Measurements from ENCODE around the gene SERPINB10. TPM values are rescaled to one million over a fixed set of nuclear protein-coding genes. Genes with fewer than 3 reads are reported as not detected.

Gene SERPINB10
- total RNA-seq, 2 experiments from 2014 or later: not detected

GRCh38 chr18:63962137-63962536 lies 54.4 kb downstream of the SERPINB10 start:
- ChIA-PET CTCF (no interaction called here), POLR2A (no interaction called here)
- no peak overlapping the region for H3K27ac Mint-ChIP-seq
- Histone ChIP-seq H3K36me3 (ENCODE audit: insufficient read depth, low read length) (no peaks in the 10 kb centered on the region), H3K27me3 (ENCODE audit: control insufficient read depth in 1 of 2, insufficient read depth in 2 of 2, low read length in 2 of 2) (no peaks in the 10 kb centered on the region), H3K9me3 (ENCODE audit: control insufficient read depth in 1 of 2, insufficient read depth in 1 of 2, low read length in 2 of 2) (no peaks in the 10 kb centered on the region), H3K4me3 (ENCODE audit: low read length) (no peak overlapping the region), H3K4me1 (ENCODE audit: insufficient read depth, low read length) (no peaks in the 10 kb centered on the region), H3K27ac (ENCODE audit: low read depth in 1 of 2, low read length in 2 of 2) (no peak overlapping the region)
- H3K9me3 Mint-ChIP-seq: no peaks in the 10 kb centered on the region
- DNase-seq (no peak), ATAC-seq (ENCODE audit: poor library complexity) (no peak)
- H3K4me1 Mint-ChIP-seq (ENCODE audit: low read depth): no peaks in the 10 kb centered on the region
- TF ChIP-seq, protein P1, sequence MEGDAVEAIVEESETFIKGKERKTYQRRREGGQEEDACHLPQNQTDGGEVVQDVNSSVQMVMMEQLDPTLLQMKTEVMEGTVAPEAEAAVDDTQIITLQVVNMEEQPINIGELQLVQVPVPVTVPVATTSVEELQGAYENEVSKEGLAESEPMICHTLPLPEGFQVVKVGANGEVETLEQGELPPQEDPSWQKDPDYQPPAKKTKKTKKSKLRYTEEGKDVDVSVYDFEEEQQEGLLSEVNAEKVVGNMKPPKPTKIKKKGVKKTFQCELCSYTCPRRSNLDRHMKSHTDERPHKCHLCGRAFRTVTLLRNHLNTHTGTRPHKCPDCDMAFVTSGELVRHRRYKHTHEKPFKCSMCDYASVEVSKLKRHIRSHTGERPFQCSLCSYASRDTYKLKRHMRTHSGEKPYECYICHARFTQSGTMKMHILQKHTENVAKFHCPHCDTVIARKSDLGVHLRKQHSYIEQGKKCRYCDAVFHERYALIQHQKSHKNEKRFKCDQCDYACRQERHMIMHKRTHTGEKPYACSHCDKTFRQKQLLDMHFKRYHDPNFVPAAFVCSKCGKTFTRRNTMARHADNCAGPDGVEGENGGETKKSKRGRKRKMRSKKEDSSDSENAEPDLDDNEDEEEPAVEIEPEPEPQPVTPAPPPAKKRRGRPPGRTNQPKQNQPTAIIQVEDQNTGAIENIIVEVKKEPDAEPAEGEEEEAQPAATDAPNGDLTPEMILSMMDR (IDR thresholded peaks at IDR 0.05): no peak
- H3K4me3 Mint-ChIP-seq: no peak overlapping the region
- peaks cover 21% of the 10 kb centered on the region for H3K27me3 Mint-ChIP-seq
- intact Hi-C loops (cut with DNase I, micrococcal nuclease): loop anchor here in 1 of 2 experiments (2.0 kb wide), 1 partner anchor 33 kb away; no protein-coding TSS in a partner anchor
- H3K36me3 Mint-ChIP-seq (ENCODE audit: low read depth): no peaks in the 10 kb centered on the region

- H3K4me1 Mint-ChIP-seq (ENCODE audit: low read depth): peaks cover 2% of the 10 kb centered on the region
- ChIA-PET POLR2A (interaction anchor here (0.9 kb wide), 1 partner anchor 13 kb away, joined by 4 read pairs; no protein-coding TSS in a partner anchor), CTCF (interaction anchor here (0.6 to 2.2 kb wide), 12 partner anchors 9 to 640 kb away, joined by 3 to 12 read pairs (median 4); no protein-coding TSS in a partner anchor)
- peaks cover 25% of the 10 kb centered on the region for H3K27me3 Mint-ChIP-seq
- DNase-seq (peak in 13 of 14 experiments; percentile 17 to 78 (median 44)), ATAC-seq (ENCODE audit: poor library complexity) (peak; percentile 93)
- no peak overlapping the region for H3K4me3 Mint-ChIP-seq
- Histone ChIP-seq H3K27ac (ENCODE audit: low read depth in 1 of 2, low read length in 2 of 2) (no peak overlapping the region), H3K27me3 (ENCODE audit: control insufficient read depth in 1 of 2, insufficient read depth in 2 of 2, low read length in 2 of 2) (no peaks in the 10 kb centered on the region), H3K36me3 (ENCODE audit: insufficient read depth, low read length) (no peaks in the 10 kb centered on the region), H3K9me3 (ENCODE audit: control insufficient read depth in 1 of 2, insufficient read depth in 1 of 2, low read length in 2 of 2) (no peaks in the 10 kb centered on the region), H3K4me1 (ENCODE audit: insufficient read depth, low read length) (no peaks in the 10 kb centered on the region), H3K4me3 (ENCODE audit: low read length) (no peak overlapping the region)
- H3K27ac Mint-ChIP-seq: no peak overlapping the region
- H3K36me3 Mint-ChIP-seq (ENCODE audit: low read depth): no peaks in the 10 kb centered on the region
- no peaks in the 10 kb centered on the region for H3K9me3 Mint-ChIP-seq
- TF ChIP-seq, protein P1 (IDR thresholded peaks at IDR 0.05): peak; percentile 81
- intact Hi-C loops (cut with DNase I, micrococcal nuclease): loop anchor here (1.0 to 2.0 kb wide), 3 partner anchors 12 to 31 kb away; no protein-coding TSS in a partner anchor
Measured at GRCh38 chr18:63963615-63964256, 56.0 kb downstream of the SERPINB10 start.

DNA sequence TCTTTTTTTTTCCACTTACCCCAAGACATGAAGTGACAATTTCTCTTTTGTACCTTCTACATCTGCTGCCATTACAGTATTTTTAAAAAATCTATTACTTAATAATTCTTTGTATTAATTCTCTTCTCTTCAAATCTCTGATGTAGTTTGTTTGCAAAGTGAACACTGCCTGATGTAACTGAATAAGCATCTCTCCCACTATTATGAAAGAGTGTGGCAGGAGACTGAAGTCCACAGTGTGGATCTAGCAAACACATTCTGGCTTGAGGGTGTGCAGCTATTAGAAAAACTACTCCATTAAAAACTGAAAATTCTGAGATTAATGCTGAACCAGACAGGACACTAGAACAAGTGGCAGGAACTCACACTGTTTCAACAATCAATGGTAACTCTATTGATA lies 57.1 kb downstream of the SERPINB10 start:
- Histone ChIP-seq H3K9me3 (ENCODE audit: control insufficient read depth in 1 of 2, insufficient read depth in 1 of 2, low read length in 2 of 2) (no peaks in the 10 kb centered on the region), H3K4me1 (ENCODE audit: insufficient read depth, low read length) (peaks cover 6% of the 10 kb centered on the region), H3K27me3 (ENCODE audit: control insufficient read depth in 1 of 2, insufficient read depth in 2 of 2, low read length in 2 of 2) (no peaks in the 10 kb centered on the region), H3K27ac (ENCODE audit: low read depth in 1 of 2, low read length in 2 of 2) (no peak overlapping the region), H3K4me3 (ENCODE audit: low read length) (no peak overlapping the region), H3K36me3 (ENCODE audit: insufficient read depth, low read length) (no peaks in the 10 kb centered on the region)
- Mint-ChIP-seq H3K4me3 (no peak overlapping the region), H3K4me1 (ENCODE audit: low read depth) (peaks cover 14% of the 10 kb centered on the region), H3K9me3 (no peaks in the 10 kb centered on the region), H3K27ac (no peak overlapping the region), H3K27me3 (peaks cover 17% of the 10 kb centered on the region), H3K36me3 (ENCODE audit: low read depth) (peaks cover 3% of the 10 kb centered on the region)
- TF ChIP-seq, protein P1 (IDR thresholded peaks at IDR 0.05): no peak
- intact Hi-C loops (cut with DNase I, micrococcal nuclease): no loop called here
- ATAC-seq (ENCODE audit: poor library complexity) (no peak), DNase-seq (no peak)
- CTCF ChIA-PET: interaction anchor here (1.8 kb wide), 1 partner anchor 9 kb away, joined by 12 read pairs; no protein-coding TSS in a partner anchor
- POLR2A ChIA-PET: no interaction called here
